NCI-H2196 (cell line): ENCODE data around the gene TMEM43.

Source experiments
- DNase-seq: peaks from one replicate; lab custom pipeline; 2025; ENCODE audit not compliant: unreplicated experiment; lab: John Stamatoyannopoulos, UW

The TMEM43 gene

GRCh38 chr3:14137445-14137844 is 12.6 kb downstream of the TMEM43 start:
- DNase-seq: no peak

- DNase-seq: no peak
Measured at GRCh38 chr3:14138109-14138877, 13.4 kb downstream of the TMEM43 start.

- no peak for DNase-seq
Measured at GRCh38 chr3:14138878-14139655, 14.2 kb downstream of the TMEM43 start.

GRCh38 chr3:14139771-14140170 is 14.9 kb downstream of the TMEM43 start:
- no peak for DNase-seq

- no peak for DNase-seq
Measured at GRCh38 chr3:14140668-14141067, 15.8 kb downstream of the TMEM43 start.

GRCh38 chr3:14141144-14141543 is 16.3 kb downstream of the TMEM43 start:
- no peak for DNase-seq

- DNase-seq: no peak
Measured at GRCh38 chr3:14141602-14142341, 16.9 kb downstream of the TMEM43 start.

GRCh38 chr3:14142567-14143270 is 17.9 kb downstream of the TMEM43 start:
- DNase-seq: no peak

- DNase-seq: no peak
Measured at GRCh38 chr3:14143271-14144225, 18.7 kb downstream of the TMEM43 start.

GRCh38 chr3:14144423-14145075 is 19.7 kb downstream of the TMEM43 start:
- peak; percentile 73 for DNase-seq

GRCh38 chr3:14145236-14145635 is 20.4 kb downstream of the TMEM43 start:
- DNase-seq: no peak

GRCh38 chr3:14145670-14146380 is 21.0 kb downstream of the TMEM43 start:
- DNase-seq: no peak

- no peak for DNase-seq
Measured at GRCh38 chr3:14146381-14147065, 21.7 kb downstream of the TMEM43 start.

GRCh38 chr3:14147066-14147435 is 22.2 kb downstream of the TMEM43 start:
- no peak for DNase-seq

GRCh38 chr3:14147617-14148016 is 22.8 kb downstream of the TMEM43 start:
- no peak for DNase-seq

- DNase-seq: peak; percentile 13
Measured at GRCh38 chr3:14148041-14148985, 23.5 kb downstream of the TMEM43 start.

- no peak for DNase-seq
Measured at GRCh38 chr3:14150078-14150477, 25.2 kb downstream of the TMEM43 start.
